Upper lobe of left lung (tissue), 4 donors: Measurements from ENCODE around the gene FOXD2.

Experiments
- CTCF ChIP-seq, 6 experiments: fragments of 450-650 bp in 4 of 6; fragments of 200-600 bp in 2 of 6; sonication (generic) in 2 of 6; IDR thresholded peaks; one replicate each; pipeline ENCODE4 v1.5.1; 2016 to 2019; ENCODE audit warnings: antibody characterized with exemption in 6 of 6
- POLR2AphosphoS5 ChIP-seq, 2 donors: sonication (generic); formaldehyde crosslinking; IDR thresholded peaks; one replicate each; pipeline ENCODE4 v1.5.1; 2017; ENCODE audit warnings: antibody characterized with exemption in 2 of 2

GRCh38 chr1:47456250-47456649, 18.4 kb downstream of the FOXD2 start:
- TF ChIP-seq CTCF (IDR thresholded peaks at IDR 0.05), result no peak
- TF ChIP-seq POLR2AphosphoS5 (IDR thresholded peaks at IDR 0.05), result no peak
